K562 (cell line): ENCODE data around the gene GLRX5. TPM values are rescaled to one million over a fixed set of nuclear protein-coding genes. Genes with fewer than 3 reads are reported as not detected.

Source experiments
- ATAC-seq: fragments of 200-7000 bp; cut with Tn5 transposase; 3 replicates; pipeline ENCODE4 v1.9.1; 2020; ENCODE audit warnings: moderate library complexity
- BruUV-seq: library from RNA; stranded (reverse); fragments of 400-500 nt; replicated peaks from 2 replicates; lab custom pipeline; 2021; lab: Mats Ljungman, UMichigan
- CTCF ChIA-PET: fragments of 300-600 bp; formaldehyde crosslinking; extraction: SDS; loops from one replicate; lab custom pipeline; 2021; ENCODE audit warnings: low intra/inter-chr PET ratio; lab: Yijun Ruan, JAX
- POLR2A ChIA-PET: fragments of 300-600, 350-650 bp; sonication (Branson Sonifier 250); formaldehyde crosslinking; extraction: SDS; loops from one replicate; lab custom pipeline; 2021; ENCODE audit warnings: antibody characterized with exemption, inconsistent platforms; lab: Yijun Ruan, JAX
- DNase-seq, 4 experiments: peaks; one replicate each; pipeline versions ENCODE4 v3.0.0 to v3.0.0-alpha.2; 2011 to 2018; ENCODE audit warnings: low spot score in 3 of 4, mixed read lengths in 3 of 4; ENCODE audit errors: extremely low read depth in 1 of 4
- FAIRE-seq: peaks from 2 replicates; lab custom pipeline; 2011; peaks lifted over from hg19 to GRCh38; lab: Jason Lieb, UNC
- H2AFZ ChIP-seq: 2 replicates; pipeline ENCODE4 v1.6.0; 2011; ENCODE audit warnings: low read depth, low read length, control low read depth, inconsistent platforms
- H3K27ac ChIP-seq: fragments of 200-600 bp; 3 replicates; pipeline ENCODE4 v1.8.0; 2011; ENCODE audit warnings: low read depth, mild to moderate bottlenecking, control low read depth, inconsistent platforms, low read length, moderate library complexity, mixed read lengths; ENCODE audit errors: extremely low read depth
- H3K27me3 ChIP-seq, 2 experiments: fragments of 300-600 bp in 1 of 2; 2 replicates in 1 of 2; 3 replicates in 1 of 2; pipeline versions ENCODE4 v1.6.0 to v1.8.0; 2011; ENCODE audit warnings: inconsistent platforms in 2 of 2, low read length in 2 of 2, mild to moderate bottlenecking in 1 of 2, mixed read lengths in 1 of 2, moderate library complexity in 1 of 2; ENCODE audit not compliant: control insufficient read depth in 2 of 2, insufficient read depth in 2 of 2
- H3K36me3 ChIP-seq: fragments of 300-600 bp; 3 replicates; pipeline ENCODE4 v1.8.0; 2011; ENCODE audit warnings: mild to moderate bottlenecking, low read length, inconsistent platforms; ENCODE audit not compliant: control insufficient read depth, insufficient read depth
- H3K4me1 ChIP-seq, 2 experiments: fragments of 200-600 bp in 1 of 2; replicated peaks in 1 of 2; 2 replicates in 1 of 2; 3 replicates in 1 of 2; pipeline versions ENCODE4 v1.5.1 to v1.8.0; 2011; ENCODE audit warnings: inconsistent platforms in 2 of 2, low read length in 2 of 2, mild to moderate bottlenecking in 1 of 2, mixed read lengths in 1 of 2, moderate library complexity in 1 of 2; ENCODE audit not compliant: control insufficient read depth in 2 of 2, insufficient read depth in 2 of 2
- H3K4me2 ChIP-seq: 2 replicates; pipeline ENCODE4 v1.6.1; 2011; ENCODE audit warnings: low read length, control low read depth, inconsistent platforms, mixed read lengths; ENCODE audit not compliant: insufficient read depth
- H3K4me3 ChIP-seq: fragments of 200-600 bp; sonication (generic), shearing (Covaris generic); 2 replicates; pipeline ENCODE4 v1.5.1; 2016; ENCODE audit warnings: control low read depth, inconsistent platforms
- H3K79me2 ChIP-seq: fragments of 200-600 bp; 3 replicates; pipeline ENCODE4 v1.8.0; 2011; ENCODE audit warnings: low read length, inconsistent platforms; ENCODE audit not compliant: control insufficient read depth, insufficient read depth
- H3K9ac ChIP-seq, 2 experiments: 2 replicates each; pipeline versions ENCODE4 v1.6.0 to v1.6.1; 2011; ENCODE audit warnings: low read depth in 2 of 2, low read length in 2 of 2, control low read depth in 1 of 2, inconsistent platforms in 1 of 2, mild to moderate bottlenecking in 1 of 2, mixed read lengths in 1 of 2; ENCODE audit not compliant: insufficient read depth in 1 of 2
- H3K9me1 ChIP-seq: one replicate; pipeline ENCODE4 v1.6.0; 2011; ENCODE audit warnings: inconsistent platforms, mild to moderate bottlenecking, low read length, moderate library complexity; ENCODE audit not compliant: control insufficient read depth, insufficient read depth
- H3K9me3 ChIP-seq: replicated peaks from 2 replicates; pipeline ENCODE4 v1.5.1; 2011; ENCODE audit warnings: low read depth, low read length, inconsistent platforms; ENCODE audit not compliant: control insufficient read depth, insufficient read depth
- H4K20me1 ChIP-seq: replicated peaks from 2 replicates; pipeline ENCODE4 v1.6.1; 2011; ENCODE audit warnings: low read length, inconsistent platforms, mixed read lengths; ENCODE audit not compliant: control insufficient read depth, insufficient read depth
- DPF2 ChIP-seq: fragments of 450-650 bp; IDR thresholded peaks from 2 replicates; pipeline ENCODE4 v1.6.1; 2016
- E2F6 ChIP-seq, 2 experiments: IDR thresholded peaks; 2 replicates each; pipeline ENCODE4 v1.6.1; 2011; ENCODE audit warnings: borderline replicate concordance in 1 of 2, control low read depth in 1 of 2, low read depth in 1 of 2, low read length in 1 of 2, mild to moderate bottlenecking in 1 of 2, mixed read lengths in 1 of 2, moderate library complexity in 1 of 2; ENCODE audit not compliant: insufficient read depth in 1 of 2, insufficient read length in 1 of 2, poor library complexity in 1 of 2, severe bottlenecking in 1 of 2; ENCODE audit errors: extremely low read depth in 1 of 2
- ELF1 ChIP-seq: fragments of 200-800 bp; sonication (Bioruptor generic); IDR thresholded peaks from 2 replicates; pipeline ENCODE4 v1.6.1; 2016; ENCODE audit warnings: missing genetic modification characterization, missing compliant biosample characterization
- GATAD2A ChIP-seq: fragments of 450-650 bp; IDR thresholded peaks from 2 replicates; pipeline ENCODE4 v1.6.1; 2017
- HDAC1 ChIP-seq, 2 experiments: fragments of 450-650 bp; IDR thresholded peaks; 2 replicates each; pipeline ENCODE4 v1.6.1; 2016 to 2017; ENCODE audit warnings: inconsistent platforms in 1 of 2, mild to moderate bottlenecking in 1 of 2, moderate library complexity in 1 of 2
- KLF16 ChIP-seq: IDR thresholded peaks from 2 replicates; pipeline ENCODE4 v1.6.1; 2016; ENCODE audit warnings: antibody characterized with exemption
- MAFG ChIP-seq: fragments of 450-650 bp; conservative IDR thresholded peaks from 2 replicates; pipeline ENCODE4 v1.6.1; 2016; ENCODE audit warnings: missing genetic modification characterization, missing compliant biosample characterization
- MXI1 ChIP-seq: IDR thresholded peaks from 2 replicates; pipeline ENCODE4 v1.6.1; 2011; ENCODE audit warnings: low read depth, mild to moderate bottlenecking, improper control_type of control experiment, low read length
- MYC ChIP-seq, 2 experiments: fragments of 250-450 bp in 1 of 2; sonication (Bioruptor Pico) in 1 of 2; IDR thresholded peaks; 2 replicates each; pipeline versions ENCODE4 v1.5.1 to v1.6.1; 2012 to 2021; ENCODE audit warnings: low read depth in 2 of 2, borderline replicate concordance in 1 of 2, improper control_type of control experiment in 1 of 2, low read length in 1 of 2, mild to moderate bottlenecking in 1 of 2, moderate library complexity in 1 of 2
- RBM14 ChIP-seq: fragments of 200-400 bp; formaldehyde crosslinking; IDR thresholded peaks from 2 replicates; pipeline ENCODE4 v1.6.1; 2018; ENCODE audit warnings: low read depth, mild to moderate bottlenecking, low read length, moderate library complexity, borderline replicate concordance; ENCODE audit not compliant: insufficient read depth
- RFX1 ChIP-seq: fragments of 450-650 bp; IDR thresholded peaks from 2 replicates; pipeline ENCODE4 v1.6.1; 2016; ENCODE audit warnings: mild to moderate bottlenecking, moderate library complexity
- RFX5 ChIP-seq: IDR thresholded peaks from 2 replicates; pipeline ENCODE4 v1.6.1; 2011; ENCODE audit warnings: low read depth, mild to moderate bottlenecking, improper control_type of control experiment, low read length
- SETDB1 ChIP-seq: IDR thresholded peaks from one replicate; pipeline ENCODE4 v1.6.1; 2012; ENCODE audit warnings: low read length, control low read depth, inconsistent platforms
- SIN3A ChIP-seq, 2 experiments: fragments of 150-350 bp in 1 of 2; IDR thresholded peaks; 2 replicates each; pipeline ENCODE4 v1.6.1; 2011 to 2016; ENCODE audit warnings: borderline replicate concordance in 2 of 2, low read depth in 2 of 2, low read length in 2 of 2, mild to moderate bottlenecking in 2 of 2, moderate library complexity in 2 of 2; ENCODE audit not compliant: control insufficient read depth in 1 of 2
- SRSF3 ChIP-seq: fragments of 200-400 bp; formaldehyde crosslinking; IDR thresholded peaks from 2 replicates; pipeline ENCODE4 v1.6.1; 2016; ENCODE audit warnings: mild to moderate bottlenecking, low read length, moderate library complexity; ENCODE audit not compliant: insufficient read depth
- SUPT5H ChIP-seq: fragments of 450-650 bp; IDR thresholded peaks from 2 replicates; pipeline ENCODE4 v1.6.1; 2016
- TSC22D4 ChIP-seq: fragments of 450-650 bp; IDR thresholded peaks from 2 replicates; pipeline ENCODE4 v1.6.1; 2016; ENCODE audit warnings: missing genetic modification characterization, missing biosample characterization, control low read depth
- ZBTB5 ChIP-seq: fragments of 450-650 bp; IDR thresholded peaks from 2 replicates; pipeline ENCODE4 v1.6.1; 2017; ENCODE audit warnings: antibody characterized with exemption
- WGBS: fragments of 100-300 bp; shearing (Covaris generic); methylation state at CpG from one replicate; pipeline ENCODE4 v1.1.6; 2016; ENCODE audit warnings: low coverage, mixed read lengths; ENCODE audit not compliant: insufficient coverage; ENCODE audit errors: missing lambda C conversion rate; 5-methylcytosine and 5-hydroxymethylcytosine counted together
- in situ Hi-C: fragments of 300-500 bp; cut with MboI; formaldehyde crosslinking; loops from 4 replicates; pipeline ENCODE4 v1.15.0; 2018; ENCODE audit warnings: inconsistent platforms, mixed read lengths
- intact Hi-C: fragments of 100-400 bp; cut with micrococcal nuclease; formaldehyde crosslinking; loops from 2 replicates; pipeline ENCODE4 v1.14.2; 2022
- polyA plus RNA-seq, 8 experiments: library from polyadenylated mRNA; depleted of rRNA in 4 of 8; stranded (reverse) in 5 of 8; unstranded in 3 of 8; fragments of >200 nt; fragmentation: Nextera tagmentation in 2 of 8; fragmentation: Illumina TruSeq in 1 of 8; extraction: Ambion mirVana in 2 of 8; extraction: Trizol in 1 of 8; gene quantifications; 2 replicates each; pipeline versions ENCODE4 v1.2.1 to v1.2.3, GENCODE V29; 2011 to 2014; ENCODE audit warnings: inconsistent platforms in 1 of 8, missing spikeins in 1 of 8
- total RNA-seq, 7 experiments: library from RNA; depleted of rRNA in 6 of 7; stranded (reverse); fragments of >200 nt in 6 of 7; fragmentation: Illumina TruSeq in 2 of 7; extraction: Trizol in 2 of 7; gene quantifications; 2 replicates each; pipeline versions ENCODE4 v1.2.1 to v1.2.3, GENCODE V29; 2011 to 2021; ENCODE audit warnings: low replicate concordance in 1 of 7

The GLRX5 gene
- total and polyA plus RNA-seq, 9 of the 15 experiments (the other 6 are each of a cell fraction or from before 2014, with no cell fraction given): 16.7 to 96.8 (median 66.8) TPM

DNA sequence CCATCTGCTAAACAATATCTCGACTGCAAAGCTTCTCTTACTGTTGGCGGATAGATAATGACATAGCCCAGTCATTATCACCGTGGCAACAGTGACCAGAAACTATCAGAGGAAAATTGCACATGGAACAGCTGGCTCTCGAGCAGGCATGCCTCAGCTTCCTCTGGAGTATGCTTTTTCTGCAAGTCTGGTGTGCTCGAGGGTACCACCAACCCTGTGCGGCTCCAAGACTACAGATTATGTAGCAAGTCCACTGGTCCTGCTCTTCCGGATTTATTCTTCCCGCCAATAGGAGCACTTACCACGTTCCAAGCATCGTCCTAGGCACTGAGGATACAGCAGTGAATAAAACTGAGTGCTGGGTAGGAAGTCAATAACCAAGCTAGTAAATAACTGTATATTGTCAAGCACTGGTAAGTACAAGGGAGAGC is 1.4 kb upstream of the GLRX5 start:
- ATAC-seq: peak; percentile 1
- H3K4me1 ChIP-seq: peaks cover 5 to 18% of the 10 kb centered on the region in 2 experiments; a peak in 4 of 5 replicates
- H3K9me1 ChIP-seq: no peaks in the 10 kb centered on the region
- 0% methylated on average over 10 of the region's 10 CpGs for WGBS
- H3K27me3 ChIP-seq: no peaks in the 10 kb centered on the region
- ChIA-PET POLR2A (interaction anchor here (0.6 to 3.0 kb wide), 3 partner anchors 10 to 1096 kb away, joined by 3 to 11 read pairs (median 4); no protein-coding TSS in a partner anchor), CTCF (interaction anchor here (0.6 kb wide), 1 partner anchor 933 kb away, joined by 3 read pairs; no protein-coding TSS in a partner anchor)
- peaks cover 14% of the 10 kb centered on the region; the same call in 1 of the 2 replicates for H4K20me1 ChIP-seq
- in situ Hi-C loops (no loop called here), intact Hi-C loops (no loop called here)
- DNase-seq: peak in 2 of 4 experiments; percentile 47 to 66
- peak overlapping the region; percentile 77 to 93 for H3K9ac ChIP-seq
- peak overlapping the region; percentile 94 for H3K27ac ChIP-seq
- H2AFZ ChIP-seq: no peak overlapping the region
- H3K4me3 ChIP-seq: peak overlapping the region; percentile 86
- H3K79me2 ChIP-seq: peaks cover 89% of the 10 kb centered on the region
- BruUV-seq: no TSS peak
- peak; percentile 84 for FAIRE-seq
- no peaks in the 10 kb centered on the region for H3K9me3 ChIP-seq
- peaks cover 34% of the 10 kb centered on the region; the same call in 2 of the 3 replicates for H3K36me3 ChIP-seq
- H3K4me2 ChIP-seq: peak overlapping the region; percentile 100
- no peak for TF ChIP-seq GATAD2A
- TF ChIP-seq MXI1: peak; percentile 69
- TF ChIP-seq SETDB1: no peak
- no peak for TF ChIP-seq TSC22D4 (tag)
- TF ChIP-seq HDAC1 (IDR thresholded peaks at IDR 0.05): peak in 1 of 2 experiments; percentile 68; a peak in 2 of 4 replicates
- no peak for TF ChIP-seq ZBTB5
- TF ChIP-seq ELF1 (tag): peak; percentile 25; the same call in 1 of the 2 replicates
- TF ChIP-seq SUPT5H: 0 out of 2 replicates have a peak, but pooled peaks have one; percentile 17
- TF ChIP-seq E2F6 (IDR thresholded peaks at IDR 0.05; ENCODE audit: borderline replicate concordance in 1 of 2, extremely low read depth in 1 of 2, insufficient read depth in 1 of 2, insufficient read length in 1 of 2, low read depth in 1 of 2, low read length in 1 of 2, poor library complexity in 1 of 2, severe bottlenecking in 1 of 2): peak in 1 of 2 experiments; percentile 31
- no peak for TF ChIP-seq RFX5
- TF ChIP-seq RFX1: peak; percentile 87
- 0 out of 2 replicates have a peak, but pooled peaks have one; percentile 14 for TF ChIP-seq MAFG
- TF ChIP-seq RBM14: no peak
- peak in 1 of 2 experiments; percentile 84; a peak in 2 of 4 replicates for TF ChIP-seq SIN3A (IDR thresholded peaks at IDR 0.05; ENCODE audit: borderline replicate concordance in 2 of 2, control insufficient read depth in 1 of 2, low read depth in 2 of 2, low read length in 2 of 2)
- TF ChIP-seq SRSF3: no peak
- TF ChIP-seq DPF2: peak; percentile 44
- peak; percentile 19; the same call in 1 of the 2 replicates for TF ChIP-seq MYC (IDR thresholded peaks at IDR 0.05; ENCODE audit: low read depth, low read length)
- TF ChIP-seq MYC (CRISPR knock-in tag; IDR thresholded peaks at IDR 0.05; ENCODE audit: borderline replicate concordance, low read depth): no peak
- no peak for TF ChIP-seq KLF16
